KMS-11 (cell line): ENCODE data around the gene OR2V2.

Source experiments
- H2AFZ ChIP-seq: fragments of 200-600 bp; sonication (generic); 2 replicates; pipeline ENCODE4 v1.6.1; 2016; ENCODE audit warnings: antibody characterized with exemption, mixed run types, low read depth
- H3K27ac ChIP-seq: fragments of 200-600 bp; sonication (generic); 2 replicates; pipeline ENCODE4 v1.6.1; 2016; ENCODE audit warnings: mild to moderate bottlenecking, mixed run types
- H3K27me3 ChIP-seq: fragments of 200-600 bp; sonication (generic); 2 replicates; pipeline ENCODE4 v1.6.1; 2017; ENCODE audit warnings: mild to moderate bottlenecking, low read depth, mixed run types, moderate library complexity; ENCODE audit not compliant: insufficient read depth
- H3K36me3 ChIP-seq: fragments of 200-600 bp; sonication (generic); 2 replicates; pipeline ENCODE4 v1.6.1; 2017; ENCODE audit warnings: mild to moderate bottlenecking, mixed run types; ENCODE audit not compliant: insufficient read depth
- H3K4me1 ChIP-seq: fragments of 200-600 bp; sonication (generic); 2 replicates; pipeline ENCODE4 v1.6.1; 2016; ENCODE audit warnings: mild to moderate bottlenecking, low read depth, mixed run types; ENCODE audit not compliant: poor library complexity, severe bottlenecking
- H3K4me2 ChIP-seq: fragments of 200-600 bp; sonication (generic); 2 replicates; pipeline ENCODE4 v1.7.0; 2016; ENCODE audit warnings: mild to moderate bottlenecking, mixed run types
- H3K4me3 ChIP-seq: fragments of 200-600 bp; sonication (generic); IDR thresholded peaks from 2 replicates; pipeline ENCODE4 v1.6.1; 2017; ENCODE audit warnings: low read depth, low read length, mixed read lengths; ENCODE audit not compliant: insufficient read depth
- H3K79me2 ChIP-seq: fragments of 200-600 bp; sonication (generic); 2 replicates; pipeline ENCODE4 v1.6.1; 2016; ENCODE audit warnings: low read depth, mixed run types; ENCODE audit not compliant: insufficient read depth
- H3K9ac ChIP-seq: fragments of 200-600 bp; sonication (generic); 2 replicates; pipeline ENCODE4 v1.6.1; 2016; ENCODE audit warnings: mild to moderate bottlenecking, mixed run types
- H4K20me1 ChIP-seq: fragments of 200-600 bp; sonication (generic); 2 replicates; pipeline ENCODE4 v1.6.1; 2016; ENCODE audit warnings: mild to moderate bottlenecking, mixed run types; ENCODE audit not compliant: insufficient read depth
- CTCF ChIP-seq: fragments of 200-600 bp; sonication (generic); conservative IDR thresholded peaks from 2 replicates; pipeline ENCODE4 v1.6.1; 2017; ENCODE audit warnings: low read depth, mild to moderate bottlenecking, antibody characterized with exemption, low read length, moderate library complexity, mixed read lengths

OR2V2 gene

GRCh38 chr5:181203777-181204112 lies 56.4 kb downstream of the OR2V2 start:
- H3K27ac ChIP-seq, result no peak overlapping the region
- H3K79me2 ChIP-seq, result no peaks in the 10 kb centered on the region
- H3K4me1 ChIP-seq, result peaks cover 7% of the 10 kb centered on the region
- H3K27me3 ChIP-seq, result no peaks in the 10 kb centered on the region
- no peak overlapping the region for H3K9ac ChIP-seq
- no peaks in the 10 kb centered on the region for H3K36me3 ChIP-seq
- H4K20me1 ChIP-seq, result no peaks in the 10 kb centered on the region
- TF ChIP-seq CTCF, result no peak
- no peak overlapping the region for H3K4me3 ChIP-seq
- no peak overlapping the region for H2AFZ ChIP-seq
- H3K4me2 ChIP-seq, result no peak overlapping the region

GRCh38 chr5:181204113-181204825 lies 56.9 kb downstream of the OR2V2 start:
- no peak for TF ChIP-seq CTCF
- no peak overlapping the region for H3K9ac ChIP-seq
- H3K27me3 ChIP-seq, result no peaks in the 10 kb centered on the region

GRCh38 chr5:181204826-181205760 lies 57.7 kb downstream of the OR2V2 start, which contains the start of gene TRIM7:
Gene TRIM7 (minus strand): TSS chr5:181205196. CDS start chr5:181205110, 86 bp downstream.
- no peak for TF ChIP-seq CTCF
- Histone ChIP-seq H4K20me1 (no peaks in the 10 kb centered on the region), H3K9ac (no peak within 1 kb of the TSS), H2AFZ (no peak within 1 kb of the TSS; the same call in 1 of the 2 replicates), H3K79me2 (no peaks in the 10 kb centered on the region), H3K36me3 (no peaks in the 10 kb centered on the region), H3K4me1 (peaks cover 7% of the 10 kb centered on the region), H3K27me3 (no peaks in the 10 kb centered on the region), H3K4me2 (peak within 1 kb of the TSS; percentile 57), H3K27ac (no peak within 1 kb of the TSS), H3K4me3 (no peak within 1 kb of the TSS)

More at GRCh38 chr5:181204113-181204825, 56.9 kb downstream of the OR2V2 start:
- Histone ChIP-seq H3K36me3 (no peaks in the 10 kb centered on the region), H3K4me2 (no peak overlapping the region), H3K27ac (no peak overlapping the region), H3K79me2 (no peaks in the 10 kb centered on the region), H2AFZ (no peak overlapping the region), H3K4me3 (no peak overlapping the region), H3K4me1 (peaks cover 7% of the 10 kb centered on the region), H4K20me1 (no peaks in the 10 kb centered on the region)

GRCh38 chr5:181205761-181206649 lies 58.6 kb downstream of the OR2V2 start:
- Histone ChIP-seq H3K4me3 (no peak overlapping the region), H3K27me3 (no peaks in the 10 kb centered on the region), H4K20me1 (no peaks in the 10 kb centered on the region), H3K36me3 (no peaks in the 10 kb centered on the region), H3K27ac (no peak overlapping the region), H3K79me2 (no peaks in the 10 kb centered on the region), H3K4me2 (peak overlapping the region; percentile 57), H2AFZ (peak overlapping the region; percentile 36; the same call in 1 of the 2 replicates), H3K4me1 (peaks cover 7% of the 10 kb centered on the region), H3K9ac (no peak overlapping the region; the same call in 1 of the 2 replicates)
- no peak for TF ChIP-seq CTCF
